Measurements from ENCODE around the gene ADM.

- TF ChIP-seq EZH2 (IDR thresholded peaks at IDR 0.05) = no peak
- TF ChIP-seq POLR2AphosphoS5 (IDR thresholded peaks at IDR 0.05; ENCODE audit: borderline replicate concordance, low read depth, low read length) = no peak
These were observed 44.4 kb downstream of the ADM start for GRCh38 chr11:10349281-10349665.
